ENCODE measurements around the gene AMER1.

The AMER1 gene

DNA sequence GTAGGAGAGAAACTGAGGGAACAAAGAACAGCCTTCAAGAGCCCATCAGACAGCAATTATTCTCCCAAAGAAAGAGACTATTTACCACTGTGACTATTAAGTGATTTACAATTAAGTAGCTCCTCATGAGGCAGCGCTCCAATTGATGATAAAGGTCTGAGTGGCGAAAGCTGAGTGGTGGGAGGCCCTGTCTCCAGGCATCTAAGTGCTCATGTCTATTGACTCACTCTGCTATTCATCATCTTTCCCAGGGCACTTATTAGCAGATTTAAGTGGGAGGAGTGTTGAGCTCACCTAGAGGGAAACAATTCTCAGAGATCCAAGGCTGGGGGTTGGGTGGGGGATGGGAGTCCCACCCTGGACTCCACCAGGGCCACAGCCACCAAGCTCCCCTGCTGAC is 23.3 kb downstream of the AMER1 start:
- DNase-seq: no peak

DNA sequence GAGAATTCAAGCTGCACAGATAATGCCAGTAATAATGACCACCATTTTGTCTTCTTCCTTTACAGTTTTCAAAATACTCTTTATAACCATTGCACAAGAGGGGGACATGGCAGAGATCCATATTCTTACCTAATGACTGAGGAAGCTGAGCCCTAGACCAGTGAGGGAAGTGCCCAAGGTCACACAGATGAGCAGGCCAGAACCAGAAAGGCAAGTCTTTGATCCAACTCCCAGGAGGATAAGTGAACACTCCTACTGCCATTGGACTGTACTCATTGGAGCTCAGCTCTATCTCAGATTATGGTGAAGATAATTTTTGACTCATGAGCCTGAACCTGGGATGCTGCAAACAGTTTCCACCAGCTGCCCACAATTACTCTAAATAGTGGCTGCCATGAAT is 28.6 kb downstream of the AMER1 start:
- no peak for DNase-seq

DNA sequence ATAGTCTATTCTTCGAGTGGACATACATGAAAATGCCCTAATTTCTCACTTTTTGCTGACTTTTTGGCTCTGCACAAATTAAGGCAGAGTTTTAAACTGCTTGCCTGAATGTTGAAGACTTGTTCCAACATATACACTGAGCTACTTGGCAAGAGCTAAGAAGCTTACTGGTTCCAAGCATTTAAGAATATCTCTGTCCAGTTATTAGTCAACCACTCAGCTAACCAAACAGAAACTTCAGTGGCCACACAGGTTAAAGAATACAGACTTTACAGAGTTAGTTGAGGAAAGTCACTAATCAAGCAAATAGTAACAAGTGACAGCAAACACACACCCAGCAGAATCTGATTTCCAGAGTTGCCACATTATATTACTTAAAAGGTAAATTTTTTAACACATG is 35.5 kb downstream of the AMER1 start:
- no peak for DNase-seq

DNA sequence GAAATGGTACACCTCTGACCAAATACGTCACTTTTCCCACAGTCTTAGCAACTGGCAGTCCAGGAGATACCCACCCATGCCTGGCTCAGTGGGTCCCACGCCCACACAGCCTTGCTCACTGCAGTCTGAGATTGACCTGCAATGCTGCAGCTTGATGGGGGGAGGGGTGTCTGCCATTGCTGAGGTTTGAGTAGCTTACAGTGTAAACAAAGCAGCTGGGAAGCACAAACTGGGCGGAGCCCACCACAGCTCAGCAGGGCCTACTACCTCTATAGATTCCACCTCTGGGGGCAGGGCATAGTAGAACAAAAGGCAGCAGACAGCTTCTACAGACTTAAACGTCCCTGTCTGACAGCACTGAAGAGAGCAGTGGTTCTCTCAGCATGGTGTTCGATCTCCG is 52.7 kb downstream of the AMER1 start:
- DNase-seq: no peak

DNA sequence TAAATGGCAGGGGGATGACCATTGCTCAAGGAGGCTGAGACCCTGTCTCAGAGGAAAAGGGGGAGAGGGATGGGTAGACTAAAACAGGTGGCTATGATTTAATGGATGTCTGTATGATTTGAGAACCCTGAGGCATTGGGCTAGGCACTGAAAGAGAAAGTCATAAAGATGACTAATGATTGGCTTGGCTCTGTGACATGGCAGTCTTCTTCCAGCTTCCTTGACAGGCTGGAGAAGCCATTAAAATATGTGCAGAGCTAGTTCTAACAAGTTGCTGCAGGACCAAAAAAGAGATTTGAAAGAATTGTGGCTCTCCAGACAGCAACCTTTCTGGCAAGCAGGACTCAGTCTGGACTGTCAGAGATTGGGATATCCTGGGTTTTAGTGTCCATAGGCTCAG is 53.6 kb downstream of the AMER1 start:
- DNase-seq: no peak

DNA sequence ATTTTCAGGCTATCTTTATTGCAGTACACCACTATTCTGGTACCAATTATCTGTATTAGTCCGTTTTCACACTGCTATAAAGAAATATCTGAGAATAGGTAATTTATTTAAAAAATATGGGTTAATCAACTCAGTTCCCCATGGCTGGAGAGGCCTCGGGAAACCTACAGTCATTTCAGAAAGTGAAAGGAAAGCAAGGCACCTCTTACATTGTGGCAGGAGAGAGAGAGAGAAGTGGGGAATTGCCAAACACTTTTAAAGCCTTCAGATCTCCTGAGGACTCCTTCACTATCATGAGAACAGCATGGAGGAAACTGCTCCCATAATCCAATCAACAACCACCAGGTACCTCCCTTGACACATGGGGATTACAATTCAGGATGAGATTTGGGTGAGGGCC is 54.7 kb downstream of the AMER1 start:
- DNase-seq: no peak
